ENCODE measurements around the gene CLIP1.

DNA sequence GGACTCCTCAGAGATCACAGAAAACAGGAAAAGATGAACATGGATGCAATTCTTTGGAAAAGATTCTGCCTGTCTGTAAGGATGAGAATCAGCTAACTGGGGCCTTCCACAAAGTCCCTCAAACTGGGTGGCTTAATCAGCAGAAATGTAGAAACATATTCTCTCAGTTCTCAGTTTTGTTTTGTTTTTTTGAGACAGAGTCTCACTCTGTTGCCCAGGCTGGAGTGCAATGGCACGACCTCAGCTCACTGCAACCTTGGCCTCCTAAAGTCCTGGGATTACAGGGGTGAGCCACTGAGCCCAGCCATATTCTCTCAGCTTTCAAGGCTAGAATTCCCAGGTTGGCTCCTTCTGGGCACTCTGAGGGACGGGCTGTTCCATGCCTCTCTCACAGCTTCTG is 38.2 kb upstream of the CLIP1 start:
- TF ChIP-seq RFX5 (IDR thresholded peaks at IDR 0.05; ENCODE audit: borderline replicate concordance, low read depth, low read length) = no peak
- no peak for TF ChIP-seq CBX5 (IDR thresholded peaks at IDR 0.05; ENCODE audit: low read depth, low read length)
- TF ChIP-seq, protein P1, sequence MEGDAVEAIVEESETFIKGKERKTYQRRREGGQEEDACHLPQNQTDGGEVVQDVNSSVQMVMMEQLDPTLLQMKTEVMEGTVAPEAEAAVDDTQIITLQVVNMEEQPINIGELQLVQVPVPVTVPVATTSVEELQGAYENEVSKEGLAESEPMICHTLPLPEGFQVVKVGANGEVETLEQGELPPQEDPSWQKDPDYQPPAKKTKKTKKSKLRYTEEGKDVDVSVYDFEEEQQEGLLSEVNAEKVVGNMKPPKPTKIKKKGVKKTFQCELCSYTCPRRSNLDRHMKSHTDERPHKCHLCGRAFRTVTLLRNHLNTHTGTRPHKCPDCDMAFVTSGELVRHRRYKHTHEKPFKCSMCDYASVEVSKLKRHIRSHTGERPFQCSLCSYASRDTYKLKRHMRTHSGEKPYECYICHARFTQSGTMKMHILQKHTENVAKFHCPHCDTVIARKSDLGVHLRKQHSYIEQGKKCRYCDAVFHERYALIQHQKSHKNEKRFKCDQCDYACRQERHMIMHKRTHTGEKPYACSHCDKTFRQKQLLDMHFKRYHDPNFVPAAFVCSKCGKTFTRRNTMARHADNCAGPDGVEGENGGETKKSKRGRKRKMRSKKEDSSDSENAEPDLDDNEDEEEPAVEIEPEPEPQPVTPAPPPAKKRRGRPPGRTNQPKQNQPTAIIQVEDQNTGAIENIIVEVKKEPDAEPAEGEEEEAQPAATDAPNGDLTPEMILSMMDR (IDR thresholded peaks at IDR 0.05; ENCODE audit: control extremely low read depth in 1 of 3, insufficient read depth in 1 of 3, low read depth in 1 of 3, low read length in 3 of 3) = no peak
- no peak for TF ChIP-seq SP1 (IDR thresholded peaks at IDR 0.05; ENCODE audit: low read depth, low read length)
- TF ChIP-seq, protein P2, sequence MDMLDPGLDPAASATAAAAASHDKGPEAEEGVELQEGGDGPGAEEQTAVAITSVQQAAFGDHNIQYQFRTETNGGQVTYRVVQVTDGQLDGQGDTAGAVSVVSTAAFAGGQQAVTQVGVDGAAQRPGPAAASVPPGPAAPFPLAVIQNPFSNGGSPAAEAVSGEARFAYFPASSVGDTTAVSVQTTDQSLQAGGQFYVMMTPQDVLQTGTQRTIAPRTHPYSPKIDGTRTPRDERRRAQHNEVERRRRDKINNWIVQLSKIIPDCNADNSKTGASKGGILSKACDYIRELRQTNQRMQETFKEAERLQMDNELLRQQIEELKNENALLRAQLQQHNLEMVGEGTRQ (IDR thresholded peaks at IDR 0.05; ENCODE audit: low read length) = no peak
- no peak for TF ChIP-seq KDM1A (IDR thresholded peaks at IDR 0.05; ENCODE audit: borderline replicate concordance, low read length)
- TF ChIP-seq POLR2AphosphoS5 (IDR thresholded peaks at IDR 0.05; ENCODE audit: low read depth, low read length) = no peak
- TF ChIP-seq POLR2A (IDR thresholded peaks at IDR 0.05; ENCODE audit: control extremely low read depth in 1 of 2, low read depth in 2 of 2, low read length in 2 of 2) = no peak
- no peak for TF ChIP-seq SIX5 (IDR thresholded peaks at IDR 0.05; ENCODE audit: low read depth, low read length)
- no peak for TF ChIP-seq CHD1 (IDR thresholded peaks at IDR 0.05; ENCODE audit: low read depth, low read length)
- TF ChIP-seq CHD2 (IDR thresholded peaks at IDR 0.05; ENCODE audit: low read length) = no peak
- no peak for TF ChIP-seq BCL11A (IDR thresholded peaks at IDR 0.05; ENCODE audit: low read depth in 2 of 2, low read length in 2 of 2)
- no peak for TF ChIP-seq EZH2 (IDR thresholded peaks at IDR 0.05; ENCODE audit: low read depth, low read length, severe bottlenecking)

Measured in H1 (cell line).